ENCODE results near the gene TRIP13. TPM values are rescaled to one million over a fixed set of nuclear protein-coding genes. Genes with fewer than 3 reads are reported as not detected.

Gene TRIP13
- total and polyA plus RNA-seq, 10 of the 15 experiments (the other 5 are each of a cell fraction or from before 2014, with no cell fraction given), result 15.1 to 64.9 (median 32.2) TPM

- FAIRE-seq (no peak), DNase-seq (ENCODE audit: low read depth, low spot score) (no peak), ATAC-seq (no peak)
- ChIA-PET SMC1A (ENCODE audit: uncharacterized antibody, unreplicated experiment) (no interaction called here), CTCF (no interaction called here), POLR2A (no interaction called here), RAD21 (ENCODE audit: unreplicated experiment) (no interaction called here)
- H3K4me1 ChIP-seq (ENCODE audit: control insufficient read depth, insufficient read depth, low read length), result peaks cover 7% of the 10 kb centered on the region; the same call in 1 of the 2 replicates
- H2AFZ ChIP-seq (ENCODE audit: control insufficient read depth, low read depth, low read length), result no peak overlapping the region
- intact Hi-C loops (cut with micrococcal nuclease; ENCODE audit: unreplicated experiment), result no loop called here
- BruUV-seq (replicated peaks), result no TSS peak
- H3K9me3 ChIP-seq (replicated peaks; ENCODE audit: control insufficient read depth, insufficient read depth, low read length), result no peaks in the 10 kb centered on the region; the same call in 2 of the 3 replicates
- TF ChIP-seq ZSCAN29 (IDR thresholded peaks at IDR 0.05) (no peak), MTA2 (IDR thresholded peaks at IDR 0.05; ENCODE audit: low read depth) (no peak), CBX5 (IDR thresholded peaks at IDR 0.05; ENCODE audit: low read depth) (no peak), MAX (IDR thresholded peaks at IDR 0.05; ENCODE audit: low read depth, low read length) (no peak), STAT3 (IDR thresholded peaks at IDR 0.05; ENCODE audit: low read depth, low read length) (no peak), BCLAF1 (IDR thresholded peaks at IDR 0.05) (no peak), SIX5 (IDR thresholded peaks at IDR 0.05; ENCODE audit: low read depth, low read length, severe bottlenecking) (no peak), SRF (IDR thresholded peaks at IDR 0.05; ENCODE audit: low read depth in 2 of 2, low read length in 2 of 2) (no peak), BACH1 (IDR thresholded peaks at IDR 0.05; ENCODE audit: borderline replicate concordance) (no peak), NRF1 (conservative IDR thresholded peaks at IDR 0.05; ENCODE audit: low read depth, low read length) (no peak), NFIC (IDR thresholded peaks at IDR 0.05; ENCODE audit: low read depth, low read length) (no peak), MTA3 (IDR thresholded peaks at IDR 0.05; ENCODE audit: borderline replicate concordance, low read length) (no peak), SIN3A (IDR thresholded peaks at IDR 0.05; ENCODE audit: low read depth, low read length) (no peak), TAF1 (IDR thresholded peaks at IDR 0.05; ENCODE audit: borderline replicate concordance, low read depth, low read length) (no peak), CHD4 (IDR thresholded peaks at IDR 0.05) (no peak), NR2C2 (IDR thresholded peaks at IDR 0.05; ENCODE audit: borderline replicate concordance, control insufficient read depth, insufficient read length, low read depth) (no peak), YBX1 (IDR thresholded peaks at IDR 0.05) (no peak), HDAC2 (IDR thresholded peaks at IDR 0.05) (no peak)
- in situ Hi-C loops (cut with MboI), result loop anchor here (5.0 kb wide), 1 partner anchor 575 kb away; no protein-coding TSS in a partner anchor
- H4K20me1 ChIP-seq (ENCODE audit: control insufficient read depth, insufficient read depth), result peaks cover 5% of the 10 kb centered on the region; the same call in 1 of the 2 replicates
- H3K27ac ChIP-seq (ENCODE audit: control insufficient read depth, insufficient read depth), result no peak overlapping the region
- no peak overlapping the region for H3K4me2 ChIP-seq (ENCODE audit: control insufficient read depth, insufficient read depth)
- H3K36me3 ChIP-seq (ENCODE audit: control insufficient read depth in 2 of 2, insufficient read depth in 2 of 2, low read length in 1 of 2), result peaks cover 46 to 54% of the 10 kb centered on the region in 2 experiments
- no peak overlapping the region for H3K4me3 ChIP-seq
- H3K79me2 ChIP-seq (ENCODE audit: control insufficient read depth, insufficient read depth, low read length), result peaks cover 22% of the 10 kb centered on the region
- WGBS (ENCODE audit: insufficient coverage, insufficient replicate concordance, low lambda C conversion rate, missing lambda C conversion rate), result 97% methylated on average over 26 of the region's 26 CpGs
- H3K9ac ChIP-seq (ENCODE audit: control insufficient read depth, insufficient read depth, low read length), result no peak overlapping the region
- H3K27me3 ChIP-seq (replicated peaks in 1 of 2; ENCODE audit: control insufficient read depth in 2 of 2, insufficient read depth in 2 of 2, low read length in 1 of 2), result no peaks in the 10 kb centered on the region
Measured at GRCh38 chr5:886716-887325, 5.9 kb upstream of the TRIP13 start.

Measured in GM12878 (cell line).